ENCODE measurements around the gene SLC13A5. TPM values are rescaled to one million over a fixed set of nuclear protein-coding genes. Genes with fewer than 3 reads are reported as not detected.

The SLC13A5 gene
- total and polyA plus RNA-seq, 2 donors (not counting 1 experiment from before 2014, with no cell fraction given) = not detected

- no peaks in the 10 kb centered on the region for H3K4me1 ChIP-seq (ENCODE audit: control insufficient read depth in 2 of 2, insufficient read depth in 2 of 2, low read length in 2 of 2)
- Mint-ChIP-seq H3K9me3 (ENCODE audit: insufficient read depth) (no peaks in the 10 kb centered on the region), H3K27ac (no peak overlapping the region), H3K4me1 (no peaks in the 10 kb centered on the region), H3K4me3 (no peak overlapping the region), H3K27me3 (peaks cover 28% of the 10 kb centered on the region)
- intact Hi-C loops (cut with micrococcal nuclease) = no loop called here
- H2AFZ ChIP-seq (ENCODE audit: insufficient read depth, low read depth, low read length, poor library complexity, severe bottlenecking) = no peak overlapping the region
- ChIA-PET POLR2A (no interaction called here), CTCF (interaction anchor here (0.9 kb wide), 1 partner anchor 227 kb away, joined by 3 read pairs; no protein-coding TSS in a partner anchor)
- H3K4me3 ChIP-seq (ENCODE audit: control extremely low read depth in 1 of 5, extremely low read depth in 1 of 5, insufficient read depth in 1 of 5, low read depth in 2 of 5, low read length in 4 of 5) = no peak overlapping the region
- peaks cover 0 to 13% (median 4%) of the 10 kb centered on the region in 4 experiments for H3K27me3 ChIP-seq (replicated peaks in 1 of 4; ENCODE audit: control extremely low read depth in 1 of 4, control insufficient read depth in 3 of 4, insufficient read depth in 4 of 4, low read length in 3 of 4)
- WGBS (ENCODE audit: insufficient coverage) = no CpG with 5 or more reads among the region's 3 CpGs
- H3K9ac ChIP-seq (ENCODE audit: low read length) = no peak overlapping the region
- H3K27ac ChIP-seq (ENCODE audit: low read length in 2 of 2) = no peak overlapping the region
- H3K9me3 ChIP-seq (ENCODE audit: control extremely low read depth in 1 of 3, control insufficient read depth in 2 of 3, insufficient read depth in 1 of 3, low read length in 2 of 3) = no peaks in the 10 kb centered on the region
- H3K79me2 ChIP-seq (ENCODE audit: control insufficient read depth, insufficient read depth, low read length) = no peaks in the 10 kb centered on the region
- H3K4me2 ChIP-seq (replicated peaks; ENCODE audit: low read depth, low read length, poor library complexity, severe bottlenecking) = no peak overlapping the region
- no peaks in the 10 kb centered on the region for H4K20me1 ChIP-seq (ENCODE audit: control insufficient read depth, insufficient read depth, low read length, poor library complexity, severe bottlenecking)
- DNase-seq (no peak), ATAC-seq (ENCODE audit: low read depth) (no peak)
- H3K36me3 ChIP-seq (replicated peaks in 1 of 2; ENCODE audit: control extremely low read depth in 1 of 2, control insufficient read depth in 1 of 2, extremely low read depth in 1 of 2, insufficient read depth in 2 of 2, low read length in 1 of 2) = no peaks in the 10 kb centered on the region
- no peak for TF ChIP-seq EZH2 (IDR thresholded peaks at IDR 0.05; ENCODE audit: borderline replicate concordance, insufficient read depth, low read depth, low read length, poor library complexity, severe bottlenecking)
Measured at GRCh38 chr17:6683730-6684459, 29.3 kb downstream of the SLC13A5 start.

GRCh38 chr17:6683081-6683684 is 30.0 kb downstream of the SLC13A5 start:
- Histone ChIP-seq H3K9ac (ENCODE audit: low read length) (no peak overlapping the region), H3K4me3 (ENCODE audit: control extremely low read depth in 1 of 5, extremely low read depth in 1 of 5, insufficient read depth in 1 of 5, low read depth in 2 of 5, low read length in 4 of 5) (no peak overlapping the region), H3K4me2 (replicated peaks; ENCODE audit: low read depth, low read length, poor library complexity, severe bottlenecking) (no peak overlapping the region), H2AFZ (ENCODE audit: insufficient read depth, low read depth, low read length, poor library complexity, severe bottlenecking) (no peak overlapping the region), H3K79me2 (ENCODE audit: control insufficient read depth, insufficient read depth, low read length) (no peaks in the 10 kb centered on the region), H3K27me3 (replicated peaks in 1 of 4; ENCODE audit: control extremely low read depth in 1 of 4, control insufficient read depth in 3 of 4, insufficient read depth in 4 of 4, low read length in 3 of 4) (peaks cover 0 to 21% (median 7%) of the 10 kb centered on the region in 4 experiments), H3K36me3 (replicated peaks in 1 of 2; ENCODE audit: control extremely low read depth in 1 of 2, control insufficient read depth in 1 of 2, extremely low read depth in 1 of 2, insufficient read depth in 2 of 2, low read length in 1 of 2) (no peaks in the 10 kb centered on the region), H4K20me1 (ENCODE audit: control insufficient read depth, insufficient read depth, low read length, poor library complexity, severe bottlenecking) (no peaks in the 10 kb centered on the region), H3K9me3 (ENCODE audit: control extremely low read depth in 1 of 3, control insufficient read depth in 2 of 3, insufficient read depth in 1 of 3, low read length in 2 of 3) (no peaks in the 10 kb centered on the region), H3K27ac (ENCODE audit: low read length in 2 of 2) (no peak overlapping the region), H3K4me1 (ENCODE audit: control insufficient read depth in 2 of 2, insufficient read depth in 2 of 2, low read length in 2 of 2) (no peaks in the 10 kb centered on the region)
- ChIA-PET POLR2A (no interaction called here), CTCF (no interaction called here)
- no CpG with 5 or more reads among the region's 3 CpGs for WGBS (ENCODE audit: insufficient coverage)
- Mint-ChIP-seq H3K27ac (no peak overlapping the region), H3K4me1 (no peaks in the 10 kb centered on the region), H3K4me3 (no peak overlapping the region), H3K9me3 (ENCODE audit: insufficient read depth) (no peaks in the 10 kb centered on the region), H3K27me3 (peaks cover 33% of the 10 kb centered on the region)
- no peak for TF ChIP-seq EZH2 (IDR thresholded peaks at IDR 0.05; ENCODE audit: borderline replicate concordance, insufficient read depth, low read depth, low read length, poor library complexity, severe bottlenecking)
- TF ChIP-seq CTCF (IDR thresholded peaks at IDR 0.05) = no peak
- no peak for ATAC-seq (ENCODE audit: low read depth)
- intact Hi-C loops (cut with micrococcal nuclease) = no loop called here
- no peak for DNase-seq

All from B cell (primary cell).